Activated CD4-positive, alpha-beta T cell treated with anti-CD3 and anti-CD28 coated beads, Interleukin-2, Interleukin-6, amounts not matched to agents 100 ng/mL and 50 ng/mL, durations not matched to agents 16 hours and 8 hours (primary cell): Measurements from ENCODE around the gene NLRC5.
A peak's percentile ranks its signal among the peaks of the same experiment; 100 is the strongest.
"Not testable (repeated sequence)": the region's sequence is repeated elsewhere in the genome, so short reads cannot be mapped to it uniquely, and the experiment has no call there.

Source experiments
- DNase-seq: peaks from one replicate; pipeline ENCODE4 v3.0.0-alpha.2; 2020

NLRC5 gene

GRCh38 chr16:57083485-57084126 lies 94.2 kb downstream of the NLRC5 start:
- DNase-seq, result no peak

GRCh38 chr16:57084257-57084770 lies 95.0 kb downstream of the NLRC5 start:
- DNase-seq, result peak; percentile 81

- DNase-seq, result no peak
Observed at GRCh38 chr16:57084996-57085395, 95.6 kb downstream of the NLRC5 start.

GRCh38 chr16:57087003-57087402 lies 97.6 kb downstream of the NLRC5 start:
- no peak for DNase-seq

GRCh38 chr16:57089406-57089805 lies 100.0 kb downstream of the NLRC5 start:
- no peak for DNase-seq

- DNase-seq, result no peak
Observed at GRCh38 chr16:57091200-57091974, 102.0 kb downstream of the NLRC5 start.

- DNase-seq, result peak; percentile 45
Observed at GRCh38 chr16:57091975-57092785, 102.8 kb downstream of the NLRC5 start, which contains the start of gene CPNE2. TSS of gene CPNE2 (plus strand) at chr16:57092583. CDS start at chr16:57110743, 18,160 bp downstream.

- peak; percentile 52 for DNase-seq
Observed at GRCh38 chr16:57092786-57093411, 103.5 kb downstream of the NLRC5 start.

- DNase-seq, result no peak
Observed at GRCh38 chr16:57093666-57094564, 104.6 kb downstream of the NLRC5 start.

GRCh38 chr16:57094911-57095310 lies 105.6 kb downstream of the NLRC5 start:
- DNase-seq, result no peak

GRCh38 chr16:57096192-57096591 lies 106.8 kb downstream of the NLRC5 start:
- DNase-seq, result no peak

GRCh38 chr16:57096793-57097192 lies 107.4 kb downstream of the NLRC5 start:
- DNase-seq, result no peak

- DNase-seq, result no peak
Observed at GRCh38 chr16:57098188-57098841, 109.0 kb downstream of the NLRC5 start.

GRCh38 chr16:57099965-57100364 lies 110.6 kb downstream of the NLRC5 start:
- DNase-seq, result not testable (repeated sequence)

GRCh38 chr16:57100445-57100844 lies 111.1 kb downstream of the NLRC5 start:
- no peak for DNase-seq

- no peak for DNase-seq
Observed at GRCh38 chr16:57102888-57103851, 113.8 kb downstream of the NLRC5 start.

GRCh38 chr16:57104706-57105105 lies 115.3 kb downstream of the NLRC5 start:
- peak; percentile 18 for DNase-seq

- no peak for DNase-seq
Observed at GRCh38 chr16:57105184-57105583, 115.8 kb downstream of the NLRC5 start.

- no peak for DNase-seq
Observed at GRCh38 chr16:57106767-57107166, 117.4 kb downstream of the NLRC5 start.
